ENCODE measurements around the gene PEX3. TPM values are rescaled to one million over a fixed set of nuclear protein-coding genes. Genes with fewer than 3 reads are reported as not detected.

The PEX3 gene
- total and polyA plus RNA-seq, 9 donors, result 12.0 to 29.3 (median 18.1) TPM

DNA sequence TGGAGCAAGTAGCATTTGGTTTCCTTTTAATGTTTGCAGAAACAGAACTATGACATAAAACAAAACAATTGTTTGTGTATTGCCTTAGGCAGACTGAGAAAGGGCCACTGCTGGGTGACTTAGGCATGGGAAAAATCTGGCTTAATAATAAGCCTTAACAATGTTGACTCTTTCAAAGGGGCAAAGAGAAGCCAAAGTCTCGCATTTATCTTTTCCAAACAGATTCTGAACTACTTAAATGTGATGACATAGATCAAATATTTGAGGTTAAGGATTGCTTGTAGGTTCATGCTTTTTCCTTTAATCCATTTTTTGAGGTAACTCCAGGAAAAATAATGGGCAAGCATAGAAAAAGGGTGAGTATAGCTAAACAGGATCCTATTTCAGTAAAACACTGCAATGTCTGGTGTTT, 39.7 kb upstream of the PEX3 start:
- no peak overlapping the region for H3K27ac ChIP-seq
- 33 to 52% (median 51%) methylated on average over 1 of the region's 1 CpG for WGBS, 3 donors
- TF ChIP-seq, protein P1, sequence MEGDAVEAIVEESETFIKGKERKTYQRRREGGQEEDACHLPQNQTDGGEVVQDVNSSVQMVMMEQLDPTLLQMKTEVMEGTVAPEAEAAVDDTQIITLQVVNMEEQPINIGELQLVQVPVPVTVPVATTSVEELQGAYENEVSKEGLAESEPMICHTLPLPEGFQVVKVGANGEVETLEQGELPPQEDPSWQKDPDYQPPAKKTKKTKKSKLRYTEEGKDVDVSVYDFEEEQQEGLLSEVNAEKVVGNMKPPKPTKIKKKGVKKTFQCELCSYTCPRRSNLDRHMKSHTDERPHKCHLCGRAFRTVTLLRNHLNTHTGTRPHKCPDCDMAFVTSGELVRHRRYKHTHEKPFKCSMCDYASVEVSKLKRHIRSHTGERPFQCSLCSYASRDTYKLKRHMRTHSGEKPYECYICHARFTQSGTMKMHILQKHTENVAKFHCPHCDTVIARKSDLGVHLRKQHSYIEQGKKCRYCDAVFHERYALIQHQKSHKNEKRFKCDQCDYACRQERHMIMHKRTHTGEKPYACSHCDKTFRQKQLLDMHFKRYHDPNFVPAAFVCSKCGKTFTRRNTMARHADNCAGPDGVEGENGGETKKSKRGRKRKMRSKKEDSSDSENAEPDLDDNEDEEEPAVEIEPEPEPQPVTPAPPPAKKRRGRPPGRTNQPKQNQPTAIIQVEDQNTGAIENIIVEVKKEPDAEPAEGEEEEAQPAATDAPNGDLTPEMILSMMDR (IDR thresholded peaks at IDR 0.05), result no peak
- no peak for TF ChIP-seq EP300 (IDR thresholded peaks at IDR 0.05)
- no peak for TF ChIP-seq POLR2A (IDR thresholded peaks at IDR 0.05)

DNA sequence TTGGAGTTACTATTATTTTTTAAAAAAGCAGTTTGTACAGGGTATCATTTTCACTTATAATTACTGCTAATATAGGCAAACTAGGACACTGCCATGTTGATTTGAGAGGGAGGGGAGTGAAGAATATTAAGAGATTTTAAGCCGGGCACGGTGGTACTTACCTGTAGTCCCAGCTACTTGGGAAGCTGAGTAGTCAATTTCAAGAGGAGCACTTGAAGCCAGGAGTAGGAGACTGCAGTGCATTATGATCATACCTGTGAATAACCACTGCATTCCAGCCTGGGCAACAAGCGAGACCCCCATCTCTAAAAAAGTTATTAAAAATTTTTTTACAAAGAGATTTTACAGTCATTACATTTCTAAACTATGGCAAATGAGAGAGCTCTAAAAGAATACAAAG, 35.8 kb upstream of the PEX3 start:
- DNase-seq, result no peak
- TF ChIP-seq EP300 (IDR thresholded peaks at IDR 0.05) (no peak), POLR2A (IDR thresholded peaks at IDR 0.05) (no peak)
- TF ChIP-seq, protein P1 (IDR thresholded peaks at IDR 0.05), result no peak
- intact Hi-C loops (cut with DNase I), result no loop called here
- Histone ChIP-seq H3K27ac (no peak overlapping the region), H3K27me3 (no peaks in the 10 kb centered on the region), H3K9me3 (no peaks in the 10 kb centered on the region), H3K4me1 (ENCODE audit: insufficient read depth) (no peaks in the 10 kb centered on the region), H3K4me3 (no peak overlapping the region), H3K36me3 (no peaks in the 10 kb centered on the region)
- WGBS, 3 donors, result 82 to 90% (median 89%) methylated on average over 3 of the region's 3 CpGs

More for the DNA sequence above, 39.7 kb upstream of the PEX3 start:
- intact Hi-C loops (cut with DNase I), result no loop called here
- H3K4me3 ChIP-seq, result no peak overlapping the region
- H3K4me1 ChIP-seq (ENCODE audit: insufficient read depth), result no peaks in the 10 kb centered on the region
- no peak for DNase-seq
- H3K27me3 ChIP-seq, result no peaks in the 10 kb centered on the region
- no peaks in the 10 kb centered on the region for H3K9me3 ChIP-seq
- H3K36me3 ChIP-seq, result no peaks in the 10 kb centered on the region

DNA sequence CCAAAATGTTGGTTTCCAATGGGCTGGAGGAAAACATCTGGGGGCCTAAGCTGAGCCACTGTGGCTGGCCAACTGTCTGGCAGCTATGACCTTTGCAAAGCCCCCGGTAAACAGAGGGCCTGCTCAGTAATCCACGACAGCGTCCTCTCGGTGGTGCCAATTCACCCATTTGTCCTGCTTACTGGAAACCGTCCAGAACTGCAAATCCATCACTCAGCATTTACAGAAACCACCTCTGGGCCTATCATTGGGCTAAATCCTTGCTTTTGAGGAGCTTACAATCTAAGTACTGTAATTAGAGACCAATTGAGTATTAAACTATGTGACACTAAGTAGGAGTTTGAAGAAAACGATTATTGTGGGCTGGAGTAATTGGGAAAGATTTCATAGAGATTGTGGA, 31.1 kb upstream of the PEX3 start:
- no peaks in the 10 kb centered on the region for H3K27me3 ChIP-seq
- TF ChIP-seq POLR2A (IDR thresholded peaks at IDR 0.05), result no peak
- no peak for TF ChIP-seq EP300 (IDR thresholded peaks at IDR 0.05)
- intact Hi-C loops (cut with DNase I), result no loop called here
- 90 to 92% (median 90%) methylated on average over 6 of the region's 6 CpGs for WGBS, 3 donors
- H3K36me3 ChIP-seq, result no peaks in the 10 kb centered on the region
- H3K9me3 ChIP-seq, result no peaks in the 10 kb centered on the region
- no peak overlapping the region for H3K4me3 ChIP-seq
- H3K4me1 ChIP-seq (ENCODE audit: insufficient read depth), result no peaks in the 10 kb centered on the region
- no peak for DNase-seq
- H3K27ac ChIP-seq, result no peak overlapping the region

DNA sequence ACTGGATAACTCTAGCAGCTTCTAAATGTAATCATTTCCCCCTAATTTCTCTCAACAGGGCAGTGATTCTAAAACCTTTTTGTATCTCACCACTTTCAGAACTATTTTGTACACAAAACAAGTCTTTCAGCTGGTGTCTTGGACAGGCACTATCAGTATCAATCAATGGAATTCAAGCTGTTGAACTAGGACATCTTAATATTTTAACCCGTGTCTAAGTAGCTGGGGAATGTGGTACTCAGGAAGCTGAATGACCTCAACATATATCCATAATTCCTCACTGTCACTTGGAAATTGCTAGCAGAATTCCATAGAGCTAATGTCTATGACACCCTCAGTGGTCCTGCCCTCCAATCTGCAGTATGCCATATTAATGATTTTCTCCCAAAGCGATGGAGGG, 24.6 kb upstream of the PEX3 start:
- H3K27ac ChIP-seq, result no peak overlapping the region
- no peak overlapping the region for H3K4me3 ChIP-seq
- TF ChIP-seq POLR2A (IDR thresholded peaks at IDR 0.05) (no peak), EP300 (IDR thresholded peaks at IDR 0.05) (no peak)
- TF ChIP-seq, protein P1 (IDR thresholded peaks at IDR 0.05), result no peak
- intact Hi-C loops (cut with DNase I), result loop anchor here in 3 of 4 donors (2.0 to 5.0 kb wide), 2 partner anchors 733 to 734 kb away; no protein-coding TSS in a partner anchor
- H3K4me1 ChIP-seq (ENCODE audit: insufficient read depth), result no peaks in the 10 kb centered on the region
- DNase-seq, result no peak
- H3K36me3 ChIP-seq, result no peaks in the 10 kb centered on the region
- WGBS, 3 donors, result 69 to 78% (median 74%) methylated on average over 2 of the region's 2 CpGs
- no peaks in the 10 kb centered on the region for H3K9me3 ChIP-seq
- H3K27me3 ChIP-seq, result no peaks in the 10 kb centered on the region

DNA sequence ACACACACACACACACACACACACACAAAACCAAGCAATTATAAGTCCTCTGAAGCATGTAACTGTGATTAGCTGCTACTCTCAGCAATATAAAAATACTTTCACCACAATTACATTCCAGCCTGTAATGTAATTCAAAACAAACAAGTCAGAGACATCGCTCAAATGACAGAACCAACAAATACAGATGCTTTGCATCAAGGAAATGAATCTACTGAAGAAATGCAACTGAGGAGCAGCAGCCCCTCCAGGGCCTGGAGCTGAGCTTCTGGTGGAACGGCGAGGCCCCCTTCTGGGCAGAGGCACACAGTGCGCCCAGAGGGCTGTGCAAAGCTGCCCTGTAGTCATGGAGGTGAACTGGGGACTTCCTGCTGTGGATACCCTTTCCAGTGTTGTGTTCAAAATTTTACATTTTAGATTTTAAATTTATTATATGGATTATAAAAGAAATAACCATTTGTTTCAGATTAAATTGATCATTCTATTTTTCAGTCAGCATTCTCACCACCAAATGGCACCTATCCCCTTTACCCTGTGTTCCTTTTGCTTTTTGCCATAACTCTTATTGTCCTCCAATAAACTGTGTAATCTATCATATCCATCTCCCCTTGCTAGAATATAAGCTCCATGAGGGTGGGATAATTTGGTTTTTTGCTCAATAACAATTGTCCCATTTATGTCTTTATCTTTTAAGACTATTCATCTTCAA, 23.3 kb upstream of the PEX3 start:
- no peak for TF ChIP-seq POLR2A (IDR thresholded peaks at IDR 0.05)
- TF ChIP-seq, protein P1 (IDR thresholded peaks at IDR 0.05), result peak; percentile 80 to 83 (median 81)
- DNase-seq, result peak; percentile 56 to 83 (median 78)
- H3K27me3 ChIP-seq, result no peaks in the 10 kb centered on the region
- H3K4me3 ChIP-seq, result no peak overlapping the region
- WGBS, 3 donors, result 5 to 14% (median 8%) methylated on average over 4 of the region's 4 CpGs
- H3K36me3 ChIP-seq, result no peaks in the 10 kb centered on the region
- H3K9me3 ChIP-seq, result no peaks in the 10 kb centered on the region
- no peaks in the 10 kb centered on the region for H3K4me1 ChIP-seq (ENCODE audit: insufficient read depth)
- intact Hi-C loops (cut with DNase I), result loop anchor here in 3 of 4 donors (2.0 to 5.0 kb wide), 2 partner anchors 734 to 735 kb away; no protein-coding TSS in a partner anchor
- no peak overlapping the region for H3K27ac ChIP-seq

Measured in ovary (tissue), 9 donors.